Gastrocnemius medialis (tissue), 4 donors: ENCODE results near the gene MYL4.
"Not testable (repeated sequence)": the region's sequence is repeated elsewhere in the genome, so short reads cannot be mapped to it uniquely, and the experiment has no call there.

ENCODE experiments used
- CTCF ChIP-seq, 5 experiments: fragments of 450-650 bp in 3 of 5; fragments of 200-600 bp in 2 of 5; sonication (generic) in 2 of 5; IDR thresholded peaks in 4 of 5; conservative IDR thresholded peaks in 1 of 5; 1 replicate in 4 of 5; 2 replicates in 1 of 5; pipeline ENCODE4 v1.5.1; 2016 to 2019; ENCODE audit warnings: antibody characterized with exemption in 5 of 5, mild to moderate bottlenecking in 3 of 5, moderate library complexity in 3 of 5
- POLR2A ChIP-seq, 2 donors: fragments of 450-650 bp; IDR thresholded peaks; one replicate each; pipeline ENCODE4 v1.6.1; 2017; ENCODE audit warnings: antibody characterized with exemption in 2 of 2, mild to moderate bottlenecking in 2 of 2, moderate library complexity in 2 of 2

GRCh38 chr17:47168896-47169295 lies 40.3 kb upstream of the MYL4 start:
- TF ChIP-seq POLR2A (IDR thresholded peaks at IDR 0.05); CTCF (IDR thresholded peaks at IDR 0.05 in 4 of 5, conservative IDR thresholded peaks at IDR 0.05 in 1 of 5): not testable (repeated sequence)
